K562 (cell line): ENCODE data around the gene DDX50. TPM values are rescaled to one million over a fixed set of nuclear protein-coding genes. Genes with fewer than 3 reads are reported as not detected.
A peak's percentile ranks its signal among the peaks of the same experiment; 100 is the strongest.
"Not testable (repeated sequence)": the region's sequence is repeated elsewhere in the genome, so short reads cannot be mapped to it uniquely, and the experiment has no call there.

ENCODE experiments used
- ATAC-seq: fragments of 200-7000 bp; cut with Tn5 transposase; 3 replicates; pipeline ENCODE4 v1.9.1; 2020; ENCODE audit warnings: moderate library complexity
- BruUV-seq: library from RNA; stranded (reverse); fragments of 400-500 nt; replicated peaks from 2 replicates; lab custom pipeline; 2021; lab: Mats Ljungman, UMichigan
- CTCF ChIA-PET: fragments of 300-600 bp; formaldehyde crosslinking; extraction: SDS; loops from one replicate; lab custom pipeline; 2021; ENCODE audit warnings: low intra/inter-chr PET ratio; lab: Yijun Ruan, JAX
- POLR2A ChIA-PET: fragments of 300-600, 350-650 bp; sonication (Branson Sonifier 250); formaldehyde crosslinking; extraction: SDS; loops from one replicate; lab custom pipeline; 2021; ENCODE audit warnings: antibody characterized with exemption, inconsistent platforms; lab: Yijun Ruan, JAX
- DNase-seq, 4 experiments: peaks; one replicate each; pipeline versions ENCODE4 v3.0.0 to v3.0.0-alpha.2; 2011 to 2018; ENCODE audit warnings: low spot score in 3 of 4, mixed read lengths in 3 of 4; ENCODE audit errors: extremely low read depth in 1 of 4
- FAIRE-seq: peaks from 2 replicates; lab custom pipeline; 2011; peaks lifted over from hg19 to GRCh38; lab: Jason Lieb, UNC
- H2AFZ ChIP-seq: 2 replicates; pipeline ENCODE4 v1.6.0; 2011; ENCODE audit warnings: low read depth, low read length, control low read depth, inconsistent platforms
- H3K27ac ChIP-seq: fragments of 200-600 bp; 3 replicates; pipeline ENCODE4 v1.8.0; 2011; ENCODE audit warnings: low read depth, mild to moderate bottlenecking, control low read depth, inconsistent platforms, low read length, moderate library complexity, mixed read lengths; ENCODE audit errors: extremely low read depth
- H3K27me3 ChIP-seq, 2 experiments: fragments of 300-600 bp in 1 of 2; 2 replicates in 1 of 2; 3 replicates in 1 of 2; pipeline versions ENCODE4 v1.6.0 to v1.8.0; 2011; ENCODE audit warnings: inconsistent platforms in 2 of 2, low read length in 2 of 2, mild to moderate bottlenecking in 1 of 2, mixed read lengths in 1 of 2, moderate library complexity in 1 of 2; ENCODE audit not compliant: control insufficient read depth in 2 of 2, insufficient read depth in 2 of 2
- H3K36me3 ChIP-seq: fragments of 300-600 bp; 3 replicates; pipeline ENCODE4 v1.8.0; 2011; ENCODE audit warnings: mild to moderate bottlenecking, low read length, inconsistent platforms; ENCODE audit not compliant: control insufficient read depth, insufficient read depth
- H3K4me1 ChIP-seq, 2 experiments: fragments of 200-600 bp in 1 of 2; replicated peaks in 1 of 2; 2 replicates in 1 of 2; 3 replicates in 1 of 2; pipeline versions ENCODE4 v1.5.1 to v1.8.0; 2011; ENCODE audit warnings: inconsistent platforms in 2 of 2, low read length in 2 of 2, mild to moderate bottlenecking in 1 of 2, mixed read lengths in 1 of 2, moderate library complexity in 1 of 2; ENCODE audit not compliant: control insufficient read depth in 2 of 2, insufficient read depth in 2 of 2
- H3K4me2 ChIP-seq: 2 replicates; pipeline ENCODE4 v1.6.1; 2011; ENCODE audit warnings: low read length, control low read depth, inconsistent platforms, mixed read lengths; ENCODE audit not compliant: insufficient read depth
- H3K4me3 ChIP-seq: fragments of 200-600 bp; sonication (generic), shearing (Covaris generic); 2 replicates; pipeline ENCODE4 v1.5.1; 2016; ENCODE audit warnings: control low read depth, inconsistent platforms
- H3K79me2 ChIP-seq: fragments of 200-600 bp; 3 replicates; pipeline ENCODE4 v1.8.0; 2011; ENCODE audit warnings: low read length, inconsistent platforms; ENCODE audit not compliant: control insufficient read depth, insufficient read depth
- H3K9ac ChIP-seq, 2 experiments: 2 replicates each; pipeline versions ENCODE4 v1.6.0 to v1.6.1; 2011; ENCODE audit warnings: low read depth in 2 of 2, low read length in 2 of 2, control low read depth in 1 of 2, inconsistent platforms in 1 of 2, mild to moderate bottlenecking in 1 of 2, mixed read lengths in 1 of 2; ENCODE audit not compliant: insufficient read depth in 1 of 2
- H3K9me1 ChIP-seq: one replicate; pipeline ENCODE4 v1.6.0; 2011; ENCODE audit warnings: inconsistent platforms, mild to moderate bottlenecking, low read length, moderate library complexity; ENCODE audit not compliant: control insufficient read depth, insufficient read depth
- H3K9me3 ChIP-seq: replicated peaks from 2 replicates; pipeline ENCODE4 v1.5.1; 2011; ENCODE audit warnings: low read depth, low read length, inconsistent platforms; ENCODE audit not compliant: control insufficient read depth, insufficient read depth
- H4K20me1 ChIP-seq: replicated peaks from 2 replicates; pipeline ENCODE4 v1.6.1; 2011; ENCODE audit warnings: low read length, inconsistent platforms, mixed read lengths; ENCODE audit not compliant: control insufficient read depth, insufficient read depth
- CBFA2T3 ChIP-seq: fragments of 450-650 bp; IDR thresholded peaks from 2 replicates; pipeline ENCODE4 v1.6.1; 2017
- CBX3 ChIP-seq, 2 experiments: IDR thresholded peaks; 1 replicate in 1 of 2; 2 replicates in 1 of 2; pipeline ENCODE4 v1.6.1; 2012; ENCODE audit warnings: inconsistent platforms in 2 of 2, low read length in 2 of 2, borderline replicate concordance in 1 of 2, control low read depth in 1 of 2
- CBX5 ChIP-seq: IDR thresholded peaks from 2 replicates; pipeline ENCODE4 v1.6.1; 2014; ENCODE audit warnings: low read depth, borderline replicate concordance
- PCBP1 ChIP-seq: fragments of 200-400 bp; formaldehyde crosslinking; IDR thresholded peaks from 2 replicates; pipeline ENCODE4 v1.6.1; 2018; ENCODE audit warnings: mild to moderate bottlenecking, low read depth, low read length; ENCODE audit not compliant: poor library complexity, severe bottlenecking
- SOX6 ChIP-seq: fragments of 450-650 bp; IDR thresholded peaks from 2 replicates; pipeline ENCODE4 v1.6.1; 2014; ENCODE audit warnings: mild to moderate bottlenecking
- TRIM24 ChIP-seq, 2 experiments: fragments of 450-650 bp; IDR thresholded peaks; 2 replicates each; pipeline ENCODE4 v1.6.1; 2016
- TRIM28 ChIP-seq: fragments of 450-650 bp; IDR thresholded peaks from 2 replicates; pipeline ENCODE4 v1.6.1; 2017
- ZNF280A ChIP-seq: fragments of 450-650 bp; IDR thresholded peaks from 2 replicates; pipeline ENCODE4 v1.6.1; 2018; ENCODE audit warnings: mild to moderate bottlenecking, low read depth; ENCODE audit not compliant: partially characterized antibody
- WGBS: fragments of 100-300 bp; shearing (Covaris generic); methylation state at CpG from one replicate; pipeline ENCODE4 v1.1.6; 2016; ENCODE audit warnings: low coverage, mixed read lengths; ENCODE audit not compliant: insufficient coverage; ENCODE audit errors: missing lambda C conversion rate; 5-methylcytosine and 5-hydroxymethylcytosine counted together
- in situ Hi-C: fragments of 300-500 bp; cut with MboI; formaldehyde crosslinking; loops from 4 replicates; pipeline ENCODE4 v1.15.0; 2018; ENCODE audit warnings: inconsistent platforms, mixed read lengths
- intact Hi-C: fragments of 100-400 bp; cut with micrococcal nuclease; formaldehyde crosslinking; loops from 2 replicates; pipeline ENCODE4 v1.14.2; 2022
- polyA plus RNA-seq, 8 experiments: library from polyadenylated mRNA; depleted of rRNA in 4 of 8; stranded (reverse) in 5 of 8; unstranded in 3 of 8; fragments of >200 nt; fragmentation: Nextera tagmentation in 2 of 8; fragmentation: Illumina TruSeq in 1 of 8; extraction: Ambion mirVana in 2 of 8; extraction: Trizol in 1 of 8; gene quantifications; 2 replicates each; pipeline versions ENCODE4 v1.2.1 to v1.2.3, GENCODE V29; 2011 to 2014; ENCODE audit warnings: inconsistent platforms in 1 of 8, missing spikeins in 1 of 8
- total RNA-seq, 7 experiments: library from RNA; depleted of rRNA in 6 of 7; stranded (reverse); fragments of >200 nt in 6 of 7; fragmentation: Illumina TruSeq in 2 of 7; extraction: Trizol in 2 of 7; gene quantifications; 2 replicates each; pipeline versions ENCODE4 v1.2.1 to v1.2.3, GENCODE V29; 2011 to 2021; ENCODE audit warnings: low replicate concordance in 1 of 7
- TF ChIP-seq, protein P1 (sequence below): sonication (generic); IDR thresholded peaks from 2 replicates; pipeline ENCODE4 v1.6.1; 2016

Gene DDX50
- total and polyA plus RNA-seq, 9 of the 15 experiments (the other 6 are each of a cell fraction or from before 2014, with no cell fraction given): 36.7 to 86.8 (median 57.4) TPM

DNA sequence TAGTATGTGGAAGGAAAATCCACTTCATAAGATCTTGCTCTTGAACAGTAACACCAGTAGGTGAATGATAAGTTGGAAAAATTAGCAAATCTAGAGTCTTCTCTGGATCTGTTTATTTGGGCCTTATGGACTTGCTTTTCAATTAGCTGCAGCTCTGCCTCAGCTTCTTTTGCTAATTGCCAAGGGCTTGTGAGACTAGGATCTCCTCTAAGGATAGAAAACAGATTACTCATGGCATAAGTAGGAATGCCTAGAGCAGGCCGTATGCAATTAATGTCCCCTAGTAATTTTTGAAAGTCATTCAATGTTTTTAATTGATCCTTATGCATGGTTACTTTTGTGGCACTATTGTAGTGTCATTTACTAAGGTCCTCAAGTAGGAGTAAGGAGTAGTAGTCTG, 36.5 kb upstream of the DDX50 start (continued):
- TF ChIP-seq PCBP1: no peak

DNA sequence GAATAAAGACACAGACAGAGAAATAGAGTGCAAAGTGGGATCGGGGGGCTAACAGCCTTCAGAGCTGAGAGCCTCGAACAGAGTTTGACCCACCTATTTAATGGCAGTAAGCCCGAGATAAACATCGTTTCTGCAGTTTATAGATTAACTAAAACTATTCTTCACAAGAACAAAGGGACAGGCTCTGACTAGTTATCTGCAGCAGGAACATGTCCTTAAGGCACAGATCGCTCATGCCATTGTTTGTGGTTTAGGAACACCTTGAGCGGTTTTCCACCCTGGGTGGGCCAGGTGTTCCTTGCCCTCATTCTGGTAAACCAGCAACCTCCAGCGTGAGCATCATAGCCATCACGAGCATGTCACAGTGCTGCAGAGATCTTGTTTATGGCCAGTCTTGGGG, 32.9 kb upstream of the DDX50 start:
- DNase-seq, ATAC-seq, H3K36me3 ChIP-seq, H3K9ac ChIP-seq, H3K27me3 ChIP-seq, CTCF ChIA-PET, intact Hi-C loops, H3K4me1 ChIP-seq, in situ Hi-C loops, H4K20me1 ChIP-seq, BruUV-seq, H3K4me2 ChIP-seq, H2AFZ ChIP-seq, H3K4me3 ChIP-seq, H3K27ac ChIP-seq, FAIRE-seq, H3K9me3 ChIP-seq, H3K9me1 ChIP-seq, H3K79me2 ChIP-seq: not testable (repeated sequence)
- POLR2A ChIA-PET: interaction anchor here (0.5 to 0.9 kb wide), 2 partner anchors 25 to 26 kb away, joined by 3 read pairs; no protein-coding TSS in a partner anchor
- 13% methylated on average over 8 of the region's 8 CpGs for WGBS
- TF ChIP-seq, protein P1, sequence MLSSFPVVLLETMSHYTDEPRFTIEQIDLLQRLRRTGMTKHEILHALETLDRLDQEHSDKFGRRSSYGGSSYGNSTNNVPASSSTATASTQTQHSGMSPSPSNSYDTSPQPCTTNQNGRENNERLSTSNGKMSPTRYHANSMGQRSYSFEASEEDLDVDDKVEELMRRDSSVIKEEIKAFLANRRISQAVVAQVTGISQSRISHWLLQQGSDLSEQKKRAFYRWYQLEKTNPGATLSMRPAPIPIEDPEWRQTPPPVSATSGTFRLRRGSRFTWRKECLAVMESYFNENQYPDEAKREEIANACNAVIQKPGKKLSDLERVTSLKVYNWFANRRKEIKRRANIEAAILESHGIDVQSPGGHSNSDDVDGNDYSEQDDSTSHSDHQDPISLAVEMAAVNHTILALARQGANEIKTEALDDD: peak; percentile 40; the same call in 1 of the 2 replicates
- peak; percentile 86; the same call in 1 of the 2 replicates for TF ChIP-seq CBX5
- peak; percentile 37 for TF ChIP-seq ZNF280A
- TF ChIP-seq SOX6: peak; percentile 12; the same call in 1 of the 2 replicates
- TF ChIP-seq CBX3 (IDR thresholded peaks at IDR 0.05; ENCODE audit: borderline replicate concordance in 1 of 2, low read length in 2 of 2): peak in 1 of 2 experiments; percentile 86; a peak in 2 of 3 replicates
- peak; percentile 47 to 56; a peak in 2 of 4 replicates for TF ChIP-seq TRIM24 (IDR thresholded peaks at IDR 0.05)
- TF ChIP-seq TRIM28: peak; percentile 79
- TF ChIP-seq CBFA2T3: peak; percentile 12; the same call in 1 of the 2 replicates
